HL-60 (cell line): ENCODE data around the gene OR51Q1.

Source experiments
- GABPA ChIP-seq: IDR thresholded peaks from 2 replicates; pipeline ENCODE4 v1.6.1; 2012; ENCODE audit warnings: low read depth
- POLR2AphosphoS5 ChIP-seq: IDR thresholded peaks from 2 replicates; pipeline ENCODE4 v1.6.1; 2012; ENCODE audit warnings: low read depth
- SPI1 ChIP-seq: IDR thresholded peaks from 2 replicates; pipeline ENCODE4 v1.6.1; 2012; ENCODE audit warnings: low read depth, mild to moderate bottlenecking, borderline replicate concordance
- TF ChIP-seq, protein P1 (sequence below): IDR thresholded peaks from one replicate; pipeline ENCODE4 v1.5.1; 2011; ENCODE audit warnings: low read length, control low read depth, inconsistent platforms; ENCODE audit not compliant: insufficient read depth
- TF ChIP-seq, protein P2 (sequence below): IDR thresholded peaks from 2 replicates; pipeline ENCODE4 v1.6.1; 2012; ENCODE audit warnings: low read depth; ENCODE audit not compliant: insufficient replicate concordance

DNA sequence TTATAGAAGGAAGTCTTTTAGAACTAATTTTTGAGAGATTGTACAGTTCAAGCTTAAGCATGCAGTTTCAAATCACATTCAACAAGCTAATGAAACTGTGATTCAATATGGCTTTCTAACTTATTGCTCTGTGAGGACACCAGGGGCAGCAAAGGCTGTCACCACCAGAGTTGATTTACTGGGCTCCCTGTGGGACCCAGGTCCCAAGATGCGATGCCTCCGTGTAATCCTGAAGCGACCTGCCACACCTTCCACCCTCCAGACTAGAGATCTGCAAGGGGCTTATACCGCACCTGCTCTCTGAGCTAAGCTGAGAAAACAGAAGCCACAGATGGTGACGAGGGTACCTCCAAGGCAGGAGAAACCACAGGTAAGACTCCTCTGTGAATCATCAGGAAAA is 918 bp upstream of the OR51Q1 start:
- TF ChIP-seq, protein P1, sequence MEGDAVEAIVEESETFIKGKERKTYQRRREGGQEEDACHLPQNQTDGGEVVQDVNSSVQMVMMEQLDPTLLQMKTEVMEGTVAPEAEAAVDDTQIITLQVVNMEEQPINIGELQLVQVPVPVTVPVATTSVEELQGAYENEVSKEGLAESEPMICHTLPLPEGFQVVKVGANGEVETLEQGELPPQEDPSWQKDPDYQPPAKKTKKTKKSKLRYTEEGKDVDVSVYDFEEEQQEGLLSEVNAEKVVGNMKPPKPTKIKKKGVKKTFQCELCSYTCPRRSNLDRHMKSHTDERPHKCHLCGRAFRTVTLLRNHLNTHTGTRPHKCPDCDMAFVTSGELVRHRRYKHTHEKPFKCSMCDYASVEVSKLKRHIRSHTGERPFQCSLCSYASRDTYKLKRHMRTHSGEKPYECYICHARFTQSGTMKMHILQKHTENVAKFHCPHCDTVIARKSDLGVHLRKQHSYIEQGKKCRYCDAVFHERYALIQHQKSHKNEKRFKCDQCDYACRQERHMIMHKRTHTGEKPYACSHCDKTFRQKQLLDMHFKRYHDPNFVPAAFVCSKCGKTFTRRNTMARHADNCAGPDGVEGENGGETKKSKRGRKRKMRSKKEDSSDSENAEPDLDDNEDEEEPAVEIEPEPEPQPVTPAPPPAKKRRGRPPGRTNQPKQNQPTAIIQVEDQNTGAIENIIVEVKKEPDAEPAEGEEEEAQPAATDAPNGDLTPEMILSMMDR: no peak
- TF ChIP-seq POLR2AphosphoS5: no peak
- TF ChIP-seq SPI1: no peak
- TF ChIP-seq GABPA: no peak
- TF ChIP-seq, protein P2, sequence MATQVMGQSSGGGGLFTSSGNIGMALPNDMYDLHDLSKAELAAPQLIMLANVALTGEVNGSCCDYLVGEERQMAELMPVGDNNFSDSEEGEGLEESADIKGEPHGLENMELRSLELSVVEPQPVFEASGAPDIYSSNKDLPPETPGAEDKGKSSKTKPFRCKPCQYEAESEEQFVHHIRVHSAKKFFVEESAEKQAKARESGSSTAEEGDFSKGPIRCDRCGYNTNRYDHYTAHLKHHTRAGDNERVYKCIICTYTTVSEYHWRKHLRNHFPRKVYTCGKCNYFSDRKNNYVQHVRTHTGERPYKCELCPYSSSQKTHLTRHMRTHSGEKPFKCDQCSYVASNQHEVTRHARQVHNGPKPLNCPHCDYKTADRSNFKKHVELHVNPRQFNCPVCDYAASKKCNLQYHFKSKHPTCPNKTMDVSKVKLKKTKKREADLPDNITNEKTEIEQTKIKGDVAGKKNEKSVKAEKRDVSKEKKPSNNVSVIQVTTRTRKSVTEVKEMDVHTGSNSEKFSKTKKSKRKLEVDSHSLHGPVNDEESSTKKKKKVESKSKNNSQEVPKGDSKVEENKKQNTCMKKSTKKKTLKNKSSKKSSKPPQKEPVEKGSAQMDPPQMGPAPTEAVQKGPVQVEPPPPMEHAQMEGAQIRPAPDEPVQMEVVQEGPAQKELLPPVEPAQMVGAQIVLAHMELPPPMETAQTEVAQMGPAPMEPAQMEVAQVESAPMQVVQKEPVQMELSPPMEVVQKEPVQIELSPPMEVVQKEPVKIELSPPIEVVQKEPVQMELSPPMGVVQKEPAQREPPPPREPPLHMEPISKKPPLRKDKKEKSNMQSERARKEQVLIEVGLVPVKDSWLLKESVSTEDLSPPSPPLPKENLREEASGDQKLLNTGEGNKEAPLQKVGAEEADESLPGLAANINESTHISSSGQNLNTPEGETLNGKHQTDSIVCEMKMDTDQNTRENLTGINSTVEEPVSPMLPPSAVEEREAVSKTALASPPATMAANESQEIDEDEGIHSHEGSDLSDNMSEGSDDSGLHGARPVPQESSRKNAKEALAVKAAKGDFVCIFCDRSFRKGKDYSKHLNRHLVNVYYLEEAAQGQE: no peak
